Natural killer cell (primary cell): ENCODE data around the gene RFXAP. TPM values are rescaled to one million over a fixed set of nuclear protein-coding genes. Genes with fewer than 3 reads are reported as not detected.

ENCODE experiments used
- ATAC-seq, 3 donors: fragments of 150-1000 bp in 2 of 3; fragments of 200-7000 bp in 1 of 3; cut with Tn5 transposase; 1 replicate in 1 of 3; 2 replicates in 2 of 3; pipeline ENCODE4 v1.10.0; 2021; ENCODE audit warnings: mild to moderate bottlenecking in 2 of 3, moderate library complexity in 2 of 3
- DNase-seq, 2 donors: peaks; one replicate each; pipeline versions ENCODE4 v3.0.0 to v3.0.0-alpha.2; 2013 to 2021; ENCODE audit warnings: mixed read lengths in 1 of 2
- H3K27ac ChIP-seq: one replicate; pipeline ENCODE4 v1.5.1; 2013; ENCODE audit warnings: mild to moderate bottlenecking, low read length
- H3K27me3 ChIP-seq: one replicate; pipeline ENCODE4 v1.6.1; 2013; ENCODE audit warnings: low read length; ENCODE audit not compliant: control insufficient read depth, insufficient read depth
- H3K36me3 ChIP-seq: one replicate; pipeline ENCODE4 v1.6.1; 2013; ENCODE audit warnings: low read length; ENCODE audit not compliant: control insufficient read depth, insufficient read depth
- H3K4me1 ChIP-seq: one replicate; pipeline ENCODE4 v1.6.1; 2013; ENCODE audit warnings: low read length; ENCODE audit not compliant: control insufficient read depth, insufficient read depth
- H3K4me3 ChIP-seq: one replicate; pipeline ENCODE4 v1.5.1; 2013; ENCODE audit warnings: low read length
- H3K9me3 ChIP-seq: one replicate; pipeline ENCODE4 v1.6.1; 2013; ENCODE audit warnings: low read length; ENCODE audit not compliant: control insufficient read depth, insufficient read depth
- H3K27ac Mint-ChIP-seq, 2 donors: one replicate each; pipeline ENCODE4 v1.8.0; 2022; ENCODE audit warnings: mild to moderate bottlenecking in 2 of 2, mixed read lengths in 2 of 2, moderate library complexity in 1 of 2
- H3K27me3 Mint-ChIP-seq, 2 donors: one replicate each; pipeline ENCODE4 v1.8.0; 2022; ENCODE audit warnings: low read depth in 2 of 2, mixed read lengths in 2 of 2
- H3K36me3 Mint-ChIP-seq: one replicate; pipeline ENCODE4 v1.8.0; 2022; ENCODE audit warnings: mixed read lengths
- H3K4me1 Mint-ChIP-seq, 2 donors: one replicate each; pipeline ENCODE4 v1.8.0; 2022; ENCODE audit warnings: mixed read lengths in 2 of 2
- H3K4me3 Mint-ChIP-seq: one replicate; pipeline ENCODE4 v1.8.0; 2022; ENCODE audit warnings: mild to moderate bottlenecking, moderate library complexity, mixed read lengths
- H3K9me3 Mint-ChIP-seq, 2 donors: one replicate each; pipeline ENCODE4 v1.8.0; 2022; ENCODE audit warnings: mixed read lengths in 2 of 2
- CTCF ChIP-seq: fragments of 200-600 bp; IDR thresholded peaks from one replicate; pipeline ENCODE4 v1.8.0; 2022; ENCODE audit warnings: antibody characterized with exemption
- WGBS: methylation state at CpG from one replicate; pipeline ENCODE4 v1.1.7; 2013; ENCODE audit warnings: missing lambda C conversion rate; ENCODE audit not compliant: insufficient coverage; 5-methylcytosine and 5-hydroxymethylcytosine counted together
- intact Hi-C: fragments of 100-400 bp; cut with micrococcal nuclease; formaldehyde crosslinking; loops from one replicate; pipeline ENCODE4 v1.14.2; 2022
- total RNA-seq, 4 donors: library from RNA; stranded (reverse); fragments of 120-200 nt in 1 of 4; gene quantifications; one replicate each; pipeline versions ENCODE4 v1.2.3 to v1.2.4, GENCODE V29; 2013 to 2022

Gene RFXAP
- total RNA-seq, 3 donors from 2014 or later (not counting 1 experiment from before 2014, with no cell fraction given), result 6.0 to 13.3 (median 11.3) TPM

GRCh38 chr13:36862002-36862685 is 43.1 kb downstream of the RFXAP start:
- Mint-ChIP-seq H3K27ac (no peak overlapping the region), H3K9me3 (no peaks in the 10 kb centered on the region), H3K4me1 (no peaks in the 10 kb centered on the region), H3K4me3 (no peak overlapping the region), H3K36me3 (no peaks in the 10 kb centered on the region), H3K27me3 (peaks cover 2 to 25% of the 10 kb centered on the region in 2 donors)
- H3K4me1 ChIP-seq, result no peaks in the 10 kb centered on the region
- TF ChIP-seq CTCF, result no peak
- H3K4me3 ChIP-seq, result no peak overlapping the region
- ATAC-seq, result no peak
- no peak for DNase-seq
- H3K27me3 ChIP-seq, result no peaks in the 10 kb centered on the region
- H3K36me3 ChIP-seq, result no peaks in the 10 kb centered on the region
- intact Hi-C loops, result no loop called here
- WGBS, result 75% methylated on average over 6 of the region's 6 CpGs
- no peaks in the 10 kb centered on the region for H3K9me3 ChIP-seq
- no peak overlapping the region for H3K27ac ChIP-seq

GRCh38 chr13:36862722-36863121 is 43.7 kb downstream of the RFXAP start:
- WGBS, result 88% methylated on average over 6 of the region's 7 CpGs
- no peak overlapping the region for H3K27ac Mint-ChIP-seq
- intact Hi-C loops, result no loop called here
- H3K27me3 Mint-ChIP-seq, result peaks cover 2 to 25% of the 10 kb centered on the region in 2 donors
- no peak for ATAC-seq
- H3K36me3 Mint-ChIP-seq, result no peaks in the 10 kb centered on the region
- no peak for DNase-seq
- no peak overlapping the region for H3K4me3 Mint-ChIP-seq
- no peak overlapping the region for H3K4me3 ChIP-seq
- no peaks in the 10 kb centered on the region for H3K27me3 ChIP-seq
- H3K4me1 ChIP-seq, result no peaks in the 10 kb centered on the region
- TF ChIP-seq CTCF, result no peak
- H3K27ac ChIP-seq, result no peak overlapping the region
- H3K9me3 Mint-ChIP-seq, result no peaks in the 10 kb centered on the region
- H3K4me1 Mint-ChIP-seq, result no peaks in the 10 kb centered on the region
- H3K36me3 ChIP-seq, result no peaks in the 10 kb centered on the region
- H3K9me3 ChIP-seq, result no peaks in the 10 kb centered on the region

- no peaks in the 10 kb centered on the region for H3K27me3 ChIP-seq
- DNase-seq, result no peak
- no peak overlapping the region for H3K27ac ChIP-seq
- intact Hi-C loops, result no loop called here
- WGBS, result 88% methylated on average over 5 of the region's 5 CpGs
- no peaks in the 10 kb centered on the region for H3K4me1 ChIP-seq
- no peaks in the 10 kb centered on the region for H3K9me3 Mint-ChIP-seq
- H3K9me3 ChIP-seq, result no peaks in the 10 kb centered on the region
- no peak for TF ChIP-seq CTCF
- H3K36me3 Mint-ChIP-seq, result no peaks in the 10 kb centered on the region
- H3K36me3 ChIP-seq, result no peaks in the 10 kb centered on the region
- peaks cover 4 to 25% of the 10 kb centered on the region in 2 donors for H3K27me3 Mint-ChIP-seq
- H3K27ac Mint-ChIP-seq, result no peak overlapping the region
- no peak for ATAC-seq
- no peak overlapping the region for H3K4me3 Mint-ChIP-seq
- H3K4me1 Mint-ChIP-seq, result no peaks in the 10 kb centered on the region
- H3K4me3 ChIP-seq, result no peak overlapping the region
Observed at GRCh38 chr13:36865265-36865664, 46.2 kb downstream of the RFXAP start.

- no peaks in the 10 kb centered on the region for H3K27me3 ChIP-seq
- H3K27me3 Mint-ChIP-seq, result peaks cover 6 to 25% of the 10 kb centered on the region in 2 donors
- H3K4me3 Mint-ChIP-seq, result no peak overlapping the region
- H3K9me3 ChIP-seq, result no peaks in the 10 kb centered on the region
- H3K4me1 ChIP-seq, result no peaks in the 10 kb centered on the region
- no peaks in the 10 kb centered on the region for H3K36me3 ChIP-seq
- H3K36me3 Mint-ChIP-seq, result no peaks in the 10 kb centered on the region
- H3K4me3 ChIP-seq, result no peak overlapping the region
- intact Hi-C loops, result no loop called here
- no peak overlapping the region for H3K27ac Mint-ChIP-seq
- no peak for TF ChIP-seq CTCF
- H3K27ac ChIP-seq, result no peak overlapping the region
- no peaks in the 10 kb centered on the region for H3K4me1 Mint-ChIP-seq
- no peak for DNase-seq
- H3K9me3 Mint-ChIP-seq, result no peaks in the 10 kb centered on the region
- ATAC-seq, result no peak
Observed at GRCh38 chr13:36866232-36866631, 47.2 kb downstream of the RFXAP start.
